IPS-11a (cell line): ENCODE measurements around the gene GLTPD2.

ENCODE experiments used
- H3K4me3 ChIP-seq: one replicate; pipeline ENCODE4 v1.5.1; 2013; ENCODE audit warnings: low read depth, low read length, control low read depth

The GLTPD2 gene

GRCh38 chr17:4769628-4770027, 19.1 kb upstream of the GLTPD2 start:
- H3K4me3 ChIP-seq = no peak overlapping the region

GRCh38 chr17:4771519-4772234, 17.1 kb upstream of the GLTPD2 start, which contains the start of gene TM4SF5:
TM4SF5 (plus strand) TSS chr17:4771886; CDS start chr17:4771923, 37 bp downstream.
- H3K4me3 ChIP-seq = no peak within 1 kb of the TSS

- no peak overlapping the region for H3K4me3 ChIP-seq
Measured at GRCh38 chr17:4772235-4772613, 16.5 kb upstream of the GLTPD2 start.

- no peak overlapping the region for H3K4me3 ChIP-seq
Measured at GRCh38 chr17:4777969-4778760, 10.6 kb upstream of the GLTPD2 start.

- H3K4me3 ChIP-seq = no peak overlapping the region
Measured at GRCh38 chr17:4780325-4780955, 8.3 kb upstream of the GLTPD2 start.

- H3K4me3 ChIP-seq = no peak overlapping the region
Measured at GRCh38 chr17:4782652-4783051, 6.1 kb upstream of the GLTPD2 start.

- no peak overlapping the region for H3K4me3 ChIP-seq
Measured at GRCh38 chr17:4785311-4786105, 3.3 kb upstream of the GLTPD2 start.

GRCh38 chr17:4786106-4786511, 2.7 kb upstream of the GLTPD2 start, which contains the start of gene VMO1:
VMO1 (minus strand) TSS chr17:4786364; CDS start chr17:4786352, 12 bp downstream.
- no peak within 1 kb of the TSS for H3K4me3 ChIP-seq

- no peak overlapping the region for H3K4me3 ChIP-seq
Measured at GRCh38 chr17:4786516-4786915, 2.2 kb upstream of the GLTPD2 start.

- H3K4me3 ChIP-seq = no peak overlapping the region
Measured at GRCh38 chr17:4788159-4788806, 481 bp upstream of the GLTPD2 start.

GRCh38 chr17:4789701-4789950, 862 bp downstream of the GLTPD2 start:
- peak overlapping the region; percentile 69 for H3K4me3 ChIP-seq

GRCh38 chr17:4789951-4790704, 1.4 kb downstream of the GLTPD2 start:
- H3K4me3 ChIP-seq = peak overlapping the region; percentile 69

GRCh38 chr17:4790705-4791088, 1.9 kb downstream of the GLTPD2 start:
- H3K4me3 ChIP-seq = peak overlapping the region; percentile 69

- no peak overlapping the region for H3K4me3 ChIP-seq
Measured at GRCh38 chr17:4795168-4795567, 6.4 kb downstream of the GLTPD2 start.

- peak overlapping the region; percentile 100 for H3K4me3 ChIP-seq
Measured at GRCh38 chr17:4796552-4796920, 7.8 kb downstream of the GLTPD2 start.

GRCh38 chr17:4800462-4801196, 11.9 kb downstream of the GLTPD2 start:
- H3K4me3 ChIP-seq = no peak overlapping the region

GRCh38 chr17:4802228-4802627, 13.5 kb downstream of the GLTPD2 start, which contains the start of gene C17orf114:
C17orf114 (minus strand) TSS chr17:4802328.
- H3K4me3 ChIP-seq = no peak within 1 kb of the TSS

GRCh38 chr17:4806456-4806776, 17.7 kb downstream of the GLTPD2 start:
- peak overlapping the region; percentile 72 for H3K4me3 ChIP-seq
